ENCODE results near the gene GMDS. TPM values are rescaled to one million over a fixed set of nuclear protein-coding genes. Genes with fewer than 3 reads are reported as not detected.

Gene GMDS
- total and polyA plus RNA-seq, 2 of the 8 experiments (the other 6 are each of a cell fraction or from before 2014, with no cell fraction given): 16.8 to 50.0 TPM

GRCh38 chr6:1612299-1612973 is 633.0 kb downstream of the GMDS start:
- H3K56ac ChIP-seq (replicated peaks; ENCODE audit: insufficient read length, low read depth, low read length): no peak overlapping the region
- H3K4me3 ChIP-seq (ENCODE audit: extremely low read depth in 1 of 4, insufficient read depth in 2 of 4, low read depth in 3 of 4, low read length in 4 of 4): no peak overlapping the region
- H2BK5ac ChIP-seq (ENCODE audit: low read depth, low read length): no peak overlapping the region
- H4K91ac ChIP-seq (replicated peaks; ENCODE audit: insufficient read length, low read length): no peak overlapping the region
- DNase-seq (ENCODE audit: low read depth in 1 of 2, low spot score in 2 of 2) (no peak), FAIRE-seq (no peak)
- H2BK20ac ChIP-seq (ENCODE audit: low read length): no peak overlapping the region
- H3K4me1 ChIP-seq (replicated peaks in 1 of 4; ENCODE audit: control insufficient read depth in 3 of 4, insufficient read depth in 4 of 4, low read length in 3 of 4): peaks cover 2 to 29% (median 14%) of the 10 kb centered on the region in 4 experiments
- no peak overlapping the region for H3K27ac ChIP-seq (ENCODE audit: low read depth, low read length)
- no peaks in the 10 kb centered on the region; a peak in 1 of 4 replicates for H3K9me3 ChIP-seq (ENCODE audit: insufficient read depth in 2 of 2, low read depth in 1 of 2, low read length in 1 of 2)
- H3K27me3 ChIP-seq (replicated peaks in 1 of 4; ENCODE audit: control insufficient read depth in 3 of 4, extremely low read depth in 1 of 4, insufficient read depth in 3 of 4, low read length in 3 of 4): peaks cover 87 to 100% (median 94%) of the 10 kb centered on the region in 4 experiments
- H4K8ac ChIP-seq (ENCODE audit: extremely low read depth, insufficient read depth, low read length): no peak overlapping the region
- no peak overlapping the region for H2AK5ac ChIP-seq (ENCODE audit: low read depth, low read length)
- H3K9ac ChIP-seq (replicated peaks in 1 of 4; ENCODE audit: extremely low read depth in 1 of 4, low read depth in 3 of 4, low read length in 3 of 4): no peak overlapping the region
- no peak overlapping the region for H2BK15ac ChIP-seq (ENCODE audit: low read length)
- no peak overlapping the region for H2BK120ac ChIP-seq (replicated peaks; ENCODE audit: low read depth, low read length)
- WGBS, 2 experiments (ENCODE audit: extremely low coverage in 1 of 2, insufficient coverage in 1 of 2, insufficient read length in 1 of 2, insufficient replicate concordance in 2 of 2, low coverage in 1 of 2, low lambda C conversion rate in 2 of 2, missing lambda C conversion rate in 1 of 2): 11% methylated on average over 10 of the region's 10 CpGs; no CpG with 5 or more reads in 1 of the 2 experiments
- peaks cover 24% of the 10 kb centered on the region in 2 experiments for H4K20me1 ChIP-seq (replicated peaks in 1 of 2; ENCODE audit: control insufficient read depth in 1 of 2, insufficient read depth in 2 of 2, low read length in 2 of 2)
- no peak overlapping the region for H3K4ac ChIP-seq (replicated peaks; ENCODE audit: insufficient read length, low read depth, low read length)
- no peak overlapping the region for H4K5ac ChIP-seq (ENCODE audit: insufficient read length, low read depth, low read length)
- peak overlapping the region in 1 of 2 experiments; percentile 43; a peak in 1 of 4 replicates for H3K4me2 ChIP-seq (ENCODE audit: insufficient read depth in 1 of 2, low read depth in 2 of 2, low read length in 2 of 2)
- no peak overlapping the region for H3K14ac ChIP-seq (ENCODE audit: insufficient read length)
- H3K23me2 ChIP-seq (ENCODE audit: low read depth, low read length): peaks cover 14% of the 10 kb centered on the region; the same call in 1 of the 2 replicates
- peaks cover 0 to 16% (median 0%) of the 10 kb centered on the region in 4 experiments; a peak in 1 of 8 replicates for H3K36me3 ChIP-seq (ENCODE audit: control insufficient read depth in 2 of 4, insufficient read depth in 4 of 4, low read length in 3 of 4)
- no peaks in the 10 kb centered on the region for H3K79me2 ChIP-seq (ENCODE audit: control insufficient read depth in 1 of 2, insufficient read depth in 2 of 2, low read length in 2 of 2)
- POLR2A ChIA-PET (ENCODE audit: partially characterized antibody): interaction anchor here (2.0 kb wide), 1 partner anchor 8 kb away, joined by 7 read pairs; no protein-coding TSS in a partner anchor
- no peaks in the 10 kb centered on the region for H3K79me1 ChIP-seq (ENCODE audit: low read depth, low read length)
- no peak overlapping the region for H2BK12ac ChIP-seq (ENCODE audit: low read depth, low read length)
- CTCF ChIA-PET (ENCODE audit: partially characterized antibody): interaction anchor here (1.0 to 2.2 kb wide), 5 partner anchors 10 to 17 kb away, joined by 3 to 13 read pairs (median 3); no protein-coding TSS in a partner anchor
- H3K18ac ChIP-seq (ENCODE audit: extremely low read depth, low read length): no peak overlapping the region
- no peak overlapping the region for H3K23ac ChIP-seq (ENCODE audit: insufficient read length)
- H2AFZ ChIP-seq (ENCODE audit: low read length): no peak overlapping the region
- TF ChIP-seq ATF2 (IDR thresholded peaks at IDR 0.05; ENCODE audit: low read length): no peak
- TF ChIP-seq EZH2 (IDR thresholded peaks at IDR 0.05; ENCODE audit: low read depth, low read length, severe bottlenecking): peak; percentile 13
- no peak for TF ChIP-seq ATF3 (IDR thresholded peaks at IDR 0.05; ENCODE audit: insufficient read depth, low read depth, low read length)
- TF ChIP-seq SUZ12 (IDR thresholded peaks at IDR 0.05; ENCODE audit: low read length): peak; percentile 19; the same call in 1 of the 2 replicates
- TF ChIP-seq CBX8 (IDR thresholded peaks at IDR 0.05; ENCODE audit: borderline replicate concordance, low read depth, low read length): peak; percentile 54; the same call in 1 of the 2 replicates
- no peak for TF ChIP-seq SAP30 (IDR thresholded peaks at IDR 0.05; ENCODE audit: insufficient read depth, insufficient replicate concordance, low read length)
